COLO668 (cell line): ENCODE results near the gene APOBEC2.

Experiments
- DNase-seq: peaks from one replicate; lab custom pipeline; 2025; ENCODE audit not compliant: unreplicated experiment; lab: John Stamatoyannopoulos, UW

The APOBEC2 gene

DNA sequence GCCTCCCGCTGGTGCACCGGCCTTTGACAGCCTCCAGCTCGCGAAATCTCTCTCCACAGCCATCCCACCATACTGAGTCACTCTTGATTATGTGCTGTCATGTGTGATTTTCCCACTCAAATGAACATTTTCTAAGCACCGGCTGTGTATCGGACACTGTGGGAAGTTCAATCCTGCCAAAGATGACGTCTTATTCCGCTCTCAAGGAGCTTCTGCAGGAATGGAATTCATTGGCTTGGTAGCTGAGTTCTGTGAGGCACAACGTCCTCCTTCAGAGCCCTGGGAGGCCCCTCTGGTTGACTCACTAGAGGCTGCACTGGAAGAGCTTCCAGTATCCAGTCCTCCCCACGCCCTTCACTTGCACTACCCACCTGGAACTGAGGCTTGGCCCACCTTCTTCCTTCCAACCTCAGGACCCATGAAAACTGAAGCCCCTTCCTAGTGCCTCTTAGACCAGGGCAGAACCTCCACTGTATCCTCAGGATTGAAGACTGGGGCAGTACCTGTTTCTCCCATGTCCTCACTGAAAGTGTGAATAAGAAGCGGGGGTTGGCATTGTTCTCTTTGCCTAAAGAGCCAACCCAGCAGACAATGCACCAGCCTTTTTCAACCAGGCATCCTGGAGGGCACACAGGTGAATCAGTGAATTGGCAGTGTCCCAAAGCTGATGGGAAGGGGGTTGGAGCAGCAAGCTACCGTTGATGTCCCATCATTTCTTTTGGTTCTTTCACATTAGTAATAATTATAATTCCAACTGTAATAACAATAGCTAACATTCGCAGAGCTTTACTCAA, 15.7 kb upstream of the APOBEC2 start:
- DNase-seq = no peak

DNA sequence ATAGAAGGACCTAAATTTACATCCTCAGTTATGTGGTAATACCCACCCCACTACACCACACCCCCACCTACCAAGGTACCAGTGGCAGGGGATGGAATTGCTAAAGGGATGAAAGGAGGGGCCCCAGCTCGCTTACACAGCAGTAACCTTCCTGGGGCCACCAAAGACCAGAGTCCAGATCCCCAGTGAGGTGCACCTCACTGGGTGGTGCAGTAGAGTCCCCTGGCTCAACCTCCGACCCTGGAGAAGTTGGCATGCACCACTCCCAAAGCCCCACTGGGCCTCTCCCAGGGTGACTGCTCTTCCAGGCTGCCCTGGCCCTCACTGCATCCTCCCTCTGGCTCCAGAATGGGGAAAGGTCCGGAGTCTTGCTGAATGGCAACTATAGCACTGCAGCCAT, 14.8 kb upstream of the APOBEC2 start:
- DNase-seq = no peak

DNA sequence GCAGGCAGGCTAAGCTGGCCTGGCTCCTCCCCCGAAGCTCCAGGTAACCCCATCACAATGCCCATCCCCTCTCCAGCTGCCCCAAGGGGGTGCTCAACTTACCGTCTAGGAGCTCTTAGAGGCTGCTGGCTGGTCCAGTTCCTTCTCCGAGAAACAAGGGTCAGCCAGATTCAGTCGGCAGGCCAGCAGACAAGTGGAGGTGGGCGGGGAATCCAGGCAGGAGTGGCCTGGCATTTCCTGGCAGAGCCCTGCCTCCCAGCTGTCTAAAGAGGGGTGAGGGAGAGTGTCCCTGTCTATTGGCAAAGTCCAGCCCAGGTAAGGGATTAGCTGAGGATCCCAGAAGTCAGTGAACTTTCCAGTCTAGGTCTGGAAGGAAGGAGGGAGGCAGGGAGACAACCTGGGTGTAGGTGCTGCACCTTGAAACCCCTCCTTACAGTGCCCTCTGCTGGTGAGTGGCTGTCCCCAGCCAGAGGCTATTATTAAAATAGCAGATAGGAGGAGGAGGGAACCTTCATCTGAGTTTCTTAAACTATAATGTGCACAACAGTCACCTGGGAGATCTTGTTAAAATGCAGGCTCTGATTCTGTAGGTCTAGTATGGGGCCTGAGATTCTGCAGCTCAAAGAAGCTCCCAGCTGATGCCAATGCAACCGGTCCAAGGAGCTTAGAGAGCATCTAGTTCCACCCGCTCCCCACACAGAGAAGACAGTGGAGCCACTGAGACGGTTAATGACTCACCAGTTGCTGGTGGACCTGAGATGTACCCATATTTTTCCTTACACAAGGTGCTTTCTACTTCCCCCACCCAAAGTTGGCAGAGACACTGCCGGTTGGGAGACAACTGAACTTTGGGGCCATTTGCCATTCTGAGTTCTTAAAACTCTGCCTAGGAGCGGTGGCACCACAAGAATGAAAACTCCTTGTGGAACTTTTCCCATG, 13.7 kb upstream of the APOBEC2 start, which contains the start of gene UNC5CL:
UNC5CL (minus strand) TSS at position 162 of the 939 bp plus-strand sequence. CDS start 4,147 bp downstream, outside the sequence.
- DNase-seq = peak; percentile 46

DNA sequence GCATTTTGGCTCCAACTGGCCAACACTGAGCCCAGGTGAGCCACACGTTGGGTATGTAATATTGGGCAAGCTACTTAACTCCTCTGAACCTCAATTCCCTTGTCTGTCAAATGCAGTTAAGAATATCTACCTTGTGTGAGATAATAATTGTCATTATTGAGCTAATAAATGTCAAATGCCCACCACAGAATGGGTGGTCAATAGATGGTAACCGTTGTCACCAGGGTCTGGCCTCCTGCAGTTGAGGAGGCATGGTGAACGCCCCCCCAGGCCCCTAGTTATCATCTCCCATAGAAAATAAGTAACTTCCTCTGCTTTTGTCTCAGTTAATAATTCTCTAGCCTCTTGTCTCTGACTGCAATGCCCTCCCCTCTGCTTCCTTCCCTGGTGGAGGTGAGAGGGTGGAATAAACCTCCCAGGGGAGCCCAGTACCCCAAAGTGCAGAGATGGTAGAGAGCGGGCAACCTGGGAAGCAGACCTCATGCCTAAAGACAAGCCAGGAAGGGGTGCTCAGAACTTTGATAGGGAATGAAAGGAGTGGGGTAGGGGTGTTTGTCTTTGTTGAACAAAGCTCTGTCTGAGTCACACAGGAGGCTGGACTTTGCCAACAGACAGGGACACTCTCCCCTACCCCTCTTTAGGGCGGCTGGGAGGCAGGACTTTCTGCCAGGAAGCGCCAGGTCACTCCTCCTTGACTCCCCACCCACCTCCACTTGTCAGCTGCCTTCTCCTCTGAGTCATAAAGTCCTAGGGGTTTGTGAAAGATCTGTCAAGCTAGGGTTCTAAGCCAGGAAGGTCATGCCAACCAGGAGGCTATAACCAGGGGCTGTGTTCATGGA, 12.7 kb upstream of the APOBEC2 start:
- peak; percentile 33 for DNase-seq

DNA sequence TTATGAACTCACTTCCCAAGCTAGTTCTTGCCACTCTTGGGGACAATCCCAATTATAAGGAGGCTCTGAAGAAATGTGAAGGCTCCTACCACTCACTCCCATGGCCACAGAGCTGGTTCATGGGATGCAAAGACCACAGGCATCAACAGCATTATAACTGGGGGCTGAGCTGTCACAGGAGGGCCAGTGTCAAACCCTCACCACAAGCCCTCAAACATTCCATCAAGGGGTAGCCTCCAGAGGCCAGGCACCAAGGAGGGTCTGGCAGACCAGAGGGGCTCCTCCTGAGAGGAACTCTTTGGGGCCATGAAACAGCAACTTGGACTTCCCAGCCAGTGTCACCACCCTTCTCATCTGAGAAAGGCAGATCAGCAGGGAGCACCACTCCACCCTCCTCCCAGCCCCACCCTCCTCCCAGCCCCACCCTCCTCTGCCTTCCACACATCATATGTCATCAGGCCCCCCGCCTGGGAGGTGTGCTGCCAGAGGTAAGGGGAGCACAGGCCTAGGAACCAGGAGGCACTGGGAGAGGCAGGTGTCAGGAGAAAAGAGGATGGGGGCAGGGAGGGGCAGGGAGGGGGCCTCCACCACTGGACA, 12.0 kb upstream of the APOBEC2 start:
- no peak for DNase-seq

DNA sequence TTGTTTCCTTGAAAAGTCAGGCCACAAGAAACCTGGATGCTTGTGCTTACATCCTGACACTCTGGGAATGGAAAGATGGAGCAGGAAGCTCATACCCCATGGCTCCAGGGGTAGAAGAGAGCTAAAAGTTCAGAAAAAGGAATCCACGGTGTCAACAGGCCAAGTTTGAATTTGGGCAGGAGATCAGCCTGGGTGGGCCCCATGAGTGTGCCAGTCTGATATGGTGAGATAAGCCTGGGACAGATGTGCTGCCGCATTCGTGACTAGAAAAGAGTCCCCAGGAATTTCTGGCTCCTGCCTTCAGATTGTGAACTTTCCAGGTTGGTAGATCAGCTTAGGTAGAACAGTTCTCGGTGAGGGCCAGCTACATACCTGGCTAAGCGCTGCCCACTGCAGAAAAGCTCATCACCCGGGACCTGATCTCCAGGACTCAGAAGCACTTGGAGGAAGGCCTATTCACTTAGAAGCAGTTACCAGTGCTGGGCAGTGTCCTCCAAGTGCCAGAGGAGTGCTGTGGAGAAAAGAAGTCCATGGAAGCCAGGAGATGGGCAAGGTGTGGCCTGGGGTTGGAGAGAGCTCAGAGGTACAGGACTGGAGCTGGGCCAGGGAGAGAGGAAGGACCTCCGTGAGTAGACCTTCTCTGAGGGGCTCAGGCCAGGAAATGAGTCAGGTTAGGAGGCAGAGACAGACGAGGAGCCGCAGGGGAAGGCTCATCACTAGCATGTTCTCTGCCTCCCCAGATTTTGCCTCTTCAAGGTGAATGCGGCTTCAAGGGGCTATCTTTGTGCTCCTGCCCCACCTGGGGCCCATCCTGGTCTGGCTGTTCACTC, 10.6 kb upstream of the APOBEC2 start, which contains the start of gene TSPO2:
TSPO2 (plus strand) TSS at position 242 of the 830 bp plus-strand sequence; CDS start at position 761, 519 bp downstream.
- no peak for DNase-seq

DNA sequence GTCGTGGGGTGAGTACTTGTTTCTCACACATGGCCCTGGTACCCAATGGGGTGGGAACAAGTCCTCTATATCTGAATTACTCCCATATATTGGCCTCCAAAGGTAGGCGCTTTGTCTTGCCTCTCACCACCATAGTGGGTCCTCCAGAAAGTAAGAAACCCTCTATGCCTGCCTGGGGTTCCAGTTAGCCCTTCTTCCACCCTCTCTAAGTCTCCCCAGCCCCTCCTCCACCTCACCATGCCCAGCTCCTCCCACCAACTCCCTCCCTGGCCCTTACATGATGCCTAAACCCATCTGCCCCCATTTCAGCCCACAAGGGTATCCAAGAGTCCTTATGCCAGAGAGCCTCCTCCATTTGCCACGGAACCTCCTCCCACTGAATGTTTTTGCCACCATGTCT, 9.9 kb upstream of the APOBEC2 start:
- DNase-seq = no peak

DNA sequence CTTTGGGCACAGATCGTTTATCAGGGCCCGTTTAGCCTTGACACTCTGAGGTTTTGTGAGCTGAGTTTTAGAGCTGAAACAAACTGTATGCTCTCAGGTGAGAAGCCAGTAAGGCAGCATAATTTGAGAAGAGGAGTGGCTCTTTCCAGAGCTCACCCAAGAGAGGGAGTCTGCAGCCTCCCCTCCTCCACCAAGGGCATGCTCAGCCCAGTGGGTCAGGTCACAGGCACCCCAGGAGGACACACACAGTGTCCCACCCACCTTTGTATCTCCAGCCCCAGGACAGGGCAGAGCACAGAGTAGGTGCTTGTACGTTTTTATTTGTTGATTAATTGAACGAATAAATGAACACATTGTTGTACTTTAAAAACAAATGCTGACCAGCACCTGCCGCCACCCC, 7.3 kb upstream of the APOBEC2 start:
- no peak for DNase-seq

DNA sequence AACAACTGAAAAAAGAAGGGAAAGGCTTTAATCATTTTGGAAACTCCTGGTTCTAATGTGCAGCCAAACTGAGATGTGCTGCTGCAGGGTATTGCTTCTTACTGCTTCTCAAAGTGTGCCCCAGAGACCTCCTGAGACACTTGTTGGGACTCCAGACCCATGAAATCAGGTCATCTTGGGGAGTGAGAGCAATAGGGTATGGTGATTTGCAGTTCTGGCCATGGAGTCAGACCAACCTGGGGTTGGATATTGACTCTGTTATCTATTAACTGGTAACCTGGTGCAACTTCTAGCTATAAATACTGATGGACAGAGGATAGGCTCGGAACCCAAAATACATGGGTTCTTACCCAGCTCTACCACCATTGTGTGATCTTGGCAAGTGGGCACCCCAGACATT, 6.9 kb upstream of the APOBEC2 start:
- DNase-seq = no peak

DNA sequence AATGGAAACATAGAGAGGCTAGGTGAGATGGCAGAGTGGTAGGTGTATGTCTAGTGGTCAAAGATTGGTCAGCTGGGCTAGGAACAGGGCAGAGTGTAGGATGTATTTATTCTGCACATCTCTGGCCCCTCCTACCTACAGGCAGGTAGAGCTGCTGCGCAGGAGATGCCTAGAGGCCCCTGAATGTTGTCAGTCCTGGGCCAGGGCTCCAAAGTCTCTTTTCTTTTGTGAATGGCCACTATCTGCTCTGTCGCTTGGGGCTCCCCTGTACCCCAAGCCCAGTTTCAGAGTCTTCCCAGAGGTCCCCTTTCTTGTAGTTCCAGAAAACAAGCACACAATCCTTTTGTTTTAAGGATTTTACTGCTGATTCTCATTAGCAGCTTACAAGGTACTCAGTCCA, 5.7 kb upstream of the APOBEC2 start:
- no peak for DNase-seq

DNA sequence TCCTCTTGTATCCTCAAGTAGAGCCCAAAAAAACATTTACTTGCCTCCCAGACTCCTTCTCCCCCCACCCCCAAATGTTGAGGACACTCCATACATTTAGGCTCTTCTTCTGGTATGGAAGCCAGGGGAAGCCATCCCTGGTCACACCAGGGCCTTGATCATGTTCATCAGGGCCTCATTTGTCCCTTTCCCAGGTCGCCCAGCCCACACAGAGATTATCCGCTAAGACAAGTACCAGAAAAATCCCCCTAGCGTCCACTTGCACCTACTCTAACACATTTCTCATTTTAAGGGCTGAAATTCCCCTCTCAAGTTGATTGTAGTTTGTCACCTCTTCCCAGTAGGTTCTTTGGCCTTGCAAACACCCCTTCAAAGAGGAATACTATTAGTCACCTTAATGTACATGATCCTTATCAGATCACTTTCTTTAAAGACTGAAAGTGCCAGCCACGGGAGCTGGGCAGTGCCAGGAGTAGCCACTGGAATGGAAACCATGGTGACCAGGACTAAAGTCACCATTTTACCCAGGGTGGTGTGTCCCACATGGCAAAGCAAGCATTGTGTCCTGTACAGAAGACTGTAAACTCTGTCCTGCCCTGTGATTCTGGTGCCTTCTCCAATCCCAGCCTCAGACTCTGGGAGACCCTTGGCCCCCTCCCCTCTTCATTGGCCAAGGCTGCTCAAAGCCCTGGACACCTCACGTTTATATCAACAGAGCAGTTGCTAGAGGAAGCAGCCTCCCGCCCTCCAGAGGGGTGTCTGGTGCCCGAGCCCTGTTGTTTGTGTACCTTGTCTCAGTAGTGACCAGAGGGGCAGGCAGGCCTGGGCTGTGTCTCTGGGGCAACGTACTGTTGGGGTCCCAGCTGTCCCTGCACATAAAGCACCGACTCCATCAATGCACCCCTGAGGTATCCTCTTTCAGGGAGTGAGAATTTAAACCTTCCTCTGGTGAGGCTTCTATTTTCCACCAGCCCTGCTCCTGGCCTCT, 5.0 kb upstream of the APOBEC2 start:
- DNase-seq = no peak

DNA sequence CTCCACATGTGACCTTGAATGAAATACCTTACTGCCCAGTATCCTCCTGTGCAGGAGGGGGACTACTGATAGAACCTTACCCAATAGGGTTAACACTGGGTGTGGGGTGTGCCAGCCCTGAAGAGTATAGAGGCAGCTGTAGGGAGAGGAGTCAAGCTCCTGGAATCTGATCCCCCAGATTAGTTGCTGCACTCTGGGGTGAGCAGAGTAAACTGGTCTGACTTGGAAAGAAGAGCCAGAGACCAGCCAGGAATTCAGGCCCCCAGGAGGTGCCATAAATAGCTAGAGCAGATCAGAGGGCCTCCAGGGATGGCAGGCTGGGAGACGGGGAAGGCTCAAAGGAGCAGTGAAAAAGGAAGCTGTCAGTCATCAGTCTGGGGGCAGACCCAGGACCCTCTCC, 3.5 kb upstream of the APOBEC2 start:
- no peak for DNase-seq

DNA sequence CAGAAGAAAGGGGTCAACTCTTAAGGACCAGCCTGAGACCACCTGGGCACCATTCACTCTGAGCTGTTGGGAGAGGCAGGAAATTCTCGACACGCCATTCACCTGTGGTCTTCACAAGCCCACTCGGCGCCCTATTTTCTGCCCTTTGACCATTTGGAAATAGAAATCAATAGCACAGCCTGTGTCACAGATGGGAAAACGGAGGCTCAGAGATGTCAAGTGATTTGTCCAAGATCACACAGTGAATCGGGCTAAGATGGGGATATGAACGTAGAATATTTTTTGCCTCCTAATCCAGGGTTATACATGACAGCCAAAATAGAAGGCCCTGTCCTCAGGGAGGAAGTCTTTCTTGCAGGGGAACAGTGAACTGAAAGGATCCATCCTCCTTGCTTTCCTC, 3.0 kb upstream of the APOBEC2 start:
- DNase-seq = no peak

DNA sequence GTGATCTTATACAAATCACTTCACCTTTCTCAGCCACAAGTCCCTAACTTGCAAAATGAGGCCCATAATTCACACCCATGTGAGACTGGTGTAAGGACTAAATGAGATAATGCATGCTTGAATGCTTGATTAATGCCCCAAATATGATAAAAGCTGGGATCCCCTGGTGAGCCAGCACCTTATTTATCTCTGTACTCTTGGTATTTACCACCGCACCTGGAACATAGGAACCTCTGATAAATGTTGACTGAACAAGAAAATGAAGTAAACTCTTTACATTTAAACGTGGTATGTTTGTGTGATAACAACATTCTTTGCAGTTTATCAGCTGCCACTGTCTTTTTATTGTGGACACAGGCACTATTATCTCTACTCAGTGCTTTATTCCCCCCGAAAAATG, 2.5 kb upstream of the APOBEC2 start:
- DNase-seq = no peak

DNA sequence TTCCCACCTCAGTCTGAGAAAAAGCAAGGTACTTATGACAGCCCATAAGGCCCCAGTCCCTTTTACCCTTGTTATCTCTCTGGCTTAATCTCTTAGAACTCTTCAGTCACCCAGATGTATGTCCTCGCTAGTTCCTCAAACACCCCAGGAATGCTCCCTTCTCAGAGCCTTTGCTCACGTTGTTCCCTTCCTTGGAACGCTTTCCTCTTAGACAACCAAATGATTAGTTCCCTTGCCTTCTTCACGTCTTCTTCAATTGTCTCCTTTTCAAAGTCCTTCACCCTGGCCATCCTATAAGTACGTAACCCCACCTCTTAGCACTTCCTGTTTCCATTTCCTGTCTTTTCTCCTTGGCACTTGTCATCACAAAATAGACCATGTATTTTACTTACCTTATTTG, 1.1 kb upstream of the APOBEC2 start:
- no peak for DNase-seq

DNA sequence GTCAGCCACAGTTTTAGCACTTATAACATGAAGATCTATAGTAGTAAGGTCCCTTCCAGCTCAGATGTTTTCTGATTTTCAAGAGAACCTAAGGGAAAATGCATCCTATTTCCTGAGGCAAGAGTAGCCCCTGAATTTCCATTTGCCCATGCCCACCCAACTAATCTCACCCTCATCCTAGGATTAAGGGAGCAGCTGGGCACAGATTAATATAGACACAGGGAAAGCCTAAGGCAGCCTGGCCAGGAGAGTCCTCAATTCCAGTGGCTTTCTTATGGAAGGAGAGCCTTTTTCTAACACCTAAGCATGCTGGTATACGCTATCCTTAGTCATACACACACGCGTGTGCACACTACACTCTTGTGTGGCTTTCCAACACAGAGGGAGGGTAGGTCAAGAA, 1.5 kb downstream of the APOBEC2 start:
- no peak for DNase-seq

DNA sequence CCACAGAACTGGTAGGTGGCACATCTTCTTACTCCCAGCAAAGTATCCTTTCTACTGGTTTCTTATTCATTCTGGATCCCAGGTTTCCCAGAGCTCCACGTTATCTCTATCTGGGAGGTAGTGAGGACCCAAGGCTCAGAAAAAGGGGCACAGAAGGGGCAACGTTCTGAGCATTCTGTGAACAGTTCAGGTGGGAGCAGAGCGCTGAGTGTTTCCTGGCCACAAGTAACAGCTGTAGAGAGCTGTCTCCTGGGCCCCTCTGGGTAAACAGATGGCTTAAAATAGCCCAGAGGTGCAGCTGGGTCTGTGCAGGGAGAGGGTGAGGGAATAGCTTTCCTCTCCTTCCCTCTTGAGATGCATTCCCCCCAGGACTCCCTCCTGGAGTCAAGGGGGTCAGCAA, 2.1 kb downstream of the APOBEC2 start:
- peak; percentile 33 for DNase-seq

DNA sequence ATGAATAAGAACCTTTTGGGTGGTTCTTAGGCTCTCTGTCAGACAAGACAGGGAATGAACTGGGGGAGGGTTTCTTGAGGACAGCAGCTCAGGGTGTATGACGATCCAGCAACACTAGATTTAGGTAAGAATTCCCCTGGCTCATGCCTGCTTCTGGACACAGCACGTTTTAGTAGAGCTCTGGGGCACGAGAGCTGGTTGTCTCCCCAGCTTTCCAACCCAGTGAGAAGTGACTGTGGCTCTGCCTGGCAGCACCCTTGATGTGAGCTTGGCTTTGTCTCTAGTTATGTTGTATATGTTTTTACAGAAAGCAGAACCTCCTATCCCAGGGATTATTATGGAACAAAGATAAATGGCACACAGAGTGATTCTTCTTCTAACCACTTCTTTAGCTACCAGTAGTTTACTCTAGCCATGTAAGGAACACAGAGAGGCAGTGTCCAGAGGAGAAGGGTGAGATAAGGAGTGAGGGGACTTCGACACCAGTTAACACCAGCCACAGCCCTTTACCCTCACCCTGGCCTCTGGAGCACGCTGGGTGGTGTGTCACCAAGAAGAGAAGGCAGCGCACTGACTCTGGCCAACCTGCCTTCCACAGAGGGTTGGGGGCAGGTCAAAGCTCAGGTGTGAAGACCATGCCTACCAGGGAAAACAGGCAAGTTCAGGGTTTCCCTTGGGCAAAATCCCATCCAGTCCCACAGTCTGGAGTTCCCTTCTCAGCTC, 3.9 kb downstream of the APOBEC2 start:
- DNase-seq = no peak
